Small intestine (tissue), 7 donors: ENCODE data around the gene RNF11. TPM values are rescaled to one million over a fixed set of nuclear protein-coding genes. Genes with fewer than 3 reads are reported as not detected.
A peak's percentile ranks its signal among the peaks of the same experiment; 100 is the strongest.

ENCODE experiments used
- DNase-seq, 2 donors: peaks; one replicate each; pipeline versions ENCODE4 v3.0.0 to v3.0.0-alpha.2; 2013
- FAIRE-seq: peaks from 2 replicates; lab custom pipeline; 2012; peaks lifted over from hg19 to GRCh38; lab: Jason Lieb, UNC
- H3K27ac ChIP-seq, 3 donors: one replicate each; pipeline ENCODE4 v1.5.1; 2013; ENCODE audit warnings: low read length in 2 of 3, mild to moderate bottlenecking in 2 of 3, control low read depth in 1 of 3, inconsistent platforms in 1 of 3, low read depth in 1 of 3, moderate library complexity in 1 of 3
- H3K27me3 ChIP-seq, 3 donors: one replicate each; pipeline ENCODE4 v1.6.1; 2013; ENCODE audit warnings: low read length in 3 of 3, inconsistent platforms in 1 of 3; ENCODE audit not compliant: control insufficient read depth in 3 of 3, insufficient read depth in 3 of 3
- H3K36me3 ChIP-seq, 3 donors: one replicate each; pipeline ENCODE4 v1.6.1; 2013; ENCODE audit warnings: low read length in 3 of 3, inconsistent platforms in 1 of 3, low read depth in 1 of 3, mild to moderate bottlenecking in 1 of 3, moderate library complexity in 1 of 3; ENCODE audit not compliant: control insufficient read depth in 3 of 3, insufficient read depth in 2 of 3
- H3K4me1 ChIP-seq, 3 donors: one replicate each; pipeline ENCODE4 v1.6.1; 2013; ENCODE audit warnings: low read length in 2 of 3, inconsistent platforms in 1 of 3, low read depth in 1 of 3, mild to moderate bottlenecking in 1 of 3, moderate library complexity in 1 of 3; ENCODE audit not compliant: control insufficient read depth in 3 of 3, insufficient read depth in 2 of 3
- H3K4me3 ChIP-seq, 3 donors: one replicate each; pipeline ENCODE4 v1.5.1; 2013; ENCODE audit warnings: low read length in 3 of 3, control low read depth in 1 of 3, inconsistent platforms in 1 of 3, low read depth in 1 of 3, mild to moderate bottlenecking in 1 of 3, moderate library complexity in 1 of 3
- H3K9me3 ChIP-seq, 2 donors: one replicate each; pipeline ENCODE4 v1.6.1; 2013; ENCODE audit warnings: low read depth in 1 of 2, low read length in 1 of 2; ENCODE audit not compliant: control insufficient read depth in 2 of 2, insufficient read depth in 1 of 2
- WGBS, 3 donors: extraction: QIAGEN DNeasy Blood & Tissue Kit; methylation state at CpG; one replicate each; pipeline ENCODE4 v1.1.7; 2013; 5-methylcytosine and 5-hydroxymethylcytosine counted together
- polyA plus RNA-seq, 4 donors: library from polyadenylated mRNA; stranded (reverse) in 3 of 4; unstranded in 1 of 4; fragments of 200-250 nt in 3 of 4; fragments of 120-200 nt in 1 of 4; gene quantifications; one replicate each; pipeline versions ENCODE4 v1.2.1 to v1.2.3, GENCODE V29; 2013
- donor health status: healthy with polysubstance abuse.
- donor health status: control.
- donor health status: control.
- donor health status: Bipolar disorder and iron deficiency.
- donor health status: healthy.

RNF11 gene
- polyA plus RNA-seq, 4 donors, result 41.9 to 88.6 (median 76.7) TPM

DNA sequence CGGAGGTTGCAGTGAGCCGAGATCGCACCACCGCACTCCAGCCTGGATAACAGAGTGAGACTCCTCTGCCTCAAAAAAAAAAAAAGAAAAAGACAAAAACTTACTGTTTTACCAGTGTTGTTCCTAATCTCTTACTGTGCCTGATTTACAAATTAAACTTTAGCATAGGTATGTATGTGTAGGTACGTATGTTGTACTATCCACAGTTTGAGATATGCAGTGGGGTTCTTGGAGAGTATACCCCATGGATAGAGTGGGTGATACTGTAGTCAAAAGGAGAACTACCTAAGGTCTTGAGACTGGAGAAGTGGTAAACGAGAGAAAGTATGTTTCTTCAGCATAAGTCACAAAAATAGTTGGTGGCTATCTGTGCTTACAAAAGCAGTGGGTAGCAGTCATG, 38.6 kb downstream of the RNF11 start:
- Histone ChIP-seq H3K27me3 (no peaks in the 10 kb centered on the region), H3K9me3 (no peaks in the 10 kb centered on the region), H3K36me3 (peaks cover 2 to 17% (median 10%) of the 10 kb centered on the region in 3 donors), H3K4me3 (no peak overlapping the region), H3K4me1 (no peaks in the 10 kb centered on the region), H3K27ac (no peak overlapping the region)
- DNase-seq, result no peak
- 96 to 97% (median 97%) methylated on average over 6 of the region's 6 CpGs for WGBS, 3 donors
- no peak for FAIRE-seq

DNA sequence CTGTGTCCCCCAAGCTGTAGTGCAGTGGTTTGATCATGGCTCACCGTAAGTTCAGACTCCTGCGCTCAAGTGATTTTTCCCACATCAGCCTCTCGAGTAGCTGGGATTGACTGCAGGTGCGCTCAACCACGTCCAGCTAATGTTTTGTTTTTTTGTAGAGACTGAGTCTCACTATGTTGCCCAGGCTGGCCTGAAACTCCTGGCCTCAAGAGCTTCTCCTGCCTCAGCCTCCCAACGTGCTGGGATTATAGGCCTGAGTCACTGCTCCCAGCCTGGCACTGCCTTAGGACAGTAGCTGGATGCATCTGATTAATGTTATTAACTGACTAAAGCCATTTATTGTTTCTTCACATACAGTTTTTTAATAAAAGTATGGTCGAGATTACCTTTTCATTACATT, 40.2 kb downstream of the RNF11 start:
- FAIRE-seq (no peak), DNase-seq (no peak)
- Histone ChIP-seq H3K36me3 (peaks cover 3 to 14% (median 4%) of the 10 kb centered on the region in 3 donors), H3K4me1 (no peaks in the 10 kb centered on the region), H3K27ac (no peak overlapping the region), H3K27me3 (no peaks in the 10 kb centered on the region), H3K4me3 (no peak overlapping the region), H3K9me3 (no peaks in the 10 kb centered on the region)
- WGBS, 3 donors, result 85 to 88% (median 87%) methylated on average over 7 of the region's 7 CpGs

DNA sequence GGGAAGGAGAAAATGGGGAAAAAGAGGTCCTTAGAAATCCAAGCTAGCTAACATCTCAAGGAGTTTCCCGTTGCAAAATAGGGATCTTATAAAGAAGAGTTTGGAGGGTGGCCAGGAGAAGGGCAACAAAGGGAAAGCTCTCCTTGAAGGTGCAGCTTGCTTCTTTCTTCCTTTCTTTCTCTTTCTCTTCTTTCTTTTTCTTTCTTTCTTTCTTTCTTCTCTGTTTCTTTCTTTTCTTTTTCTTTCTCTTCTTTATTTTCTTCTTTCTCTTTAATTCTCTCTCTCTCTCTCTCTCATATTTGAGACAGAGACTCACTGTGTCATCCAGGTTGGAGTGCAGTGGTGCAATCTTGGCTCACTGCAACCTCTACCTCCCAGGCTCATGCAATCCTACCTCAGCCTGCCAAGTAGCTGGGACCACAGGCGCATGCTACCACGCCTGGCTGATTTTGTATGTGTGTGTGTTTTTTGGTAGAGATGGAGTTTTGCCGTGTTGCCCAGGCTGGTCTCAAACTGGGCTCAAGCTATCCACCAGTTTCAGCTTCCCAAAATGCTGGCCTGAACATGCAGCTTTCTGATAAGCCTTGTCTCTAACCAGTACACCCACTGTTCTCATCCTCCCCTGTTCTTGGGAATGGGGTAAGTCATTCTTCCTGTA, 44.4 kb downstream of the RNF11 start:
- no peaks in the 10 kb centered on the region for H3K27me3 ChIP-seq
- WGBS, 3 donors, result 84 to 87% (median 85%) methylated on average over 4 of the region's 4 CpGs
- H3K27ac ChIP-seq, result no peak overlapping the region
- no peaks in the 10 kb centered on the region for H3K9me3 ChIP-seq
- no peak overlapping the region for H3K4me3 ChIP-seq
- H3K4me1 ChIP-seq, result no peaks in the 10 kb centered on the region
- DNase-seq (no peak), FAIRE-seq (no peak)
- peaks cover 0 to 13% (median 2%) of the 10 kb centered on the region in 3 donors for H3K36me3 ChIP-seq

DNA sequence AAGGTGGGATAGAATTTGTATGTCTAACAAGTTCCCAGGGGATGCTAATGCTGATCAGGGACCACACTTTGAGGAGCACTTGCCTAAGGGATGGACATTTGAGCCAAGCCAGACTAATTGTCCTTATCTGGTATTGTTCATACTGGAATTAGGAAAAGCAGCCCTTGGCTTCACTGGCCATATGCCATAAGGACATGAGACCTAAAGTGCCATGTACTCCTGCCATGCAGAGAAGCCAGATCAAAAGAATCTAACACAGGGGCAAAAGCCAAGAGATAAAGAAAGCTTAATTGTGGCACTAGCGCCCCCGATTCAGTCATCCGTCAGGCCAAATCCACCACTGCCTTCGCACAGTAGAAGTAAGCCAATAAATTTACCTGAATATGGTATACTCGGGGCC, 45.7 kb downstream of the RNF11 start:
- no peaks in the 10 kb centered on the region for H3K9me3 ChIP-seq
- H3K4me3 ChIP-seq, result no peak overlapping the region
- no peak overlapping the region for H3K27ac ChIP-seq
- WGBS, 3 donors, result 13 to 69% (median 56%) methylated on average over 5 of the region's 5 CpGs
- no peaks in the 10 kb centered on the region for H3K27me3 ChIP-seq
- no peaks in the 10 kb centered on the region for H3K4me1 ChIP-seq
- H3K36me3 ChIP-seq, result peaks cover 0 to 7% (median 2%) of the 10 kb centered on the region in 3 donors
- DNase-seq, result no peak
- FAIRE-seq, result no peak

DNA sequence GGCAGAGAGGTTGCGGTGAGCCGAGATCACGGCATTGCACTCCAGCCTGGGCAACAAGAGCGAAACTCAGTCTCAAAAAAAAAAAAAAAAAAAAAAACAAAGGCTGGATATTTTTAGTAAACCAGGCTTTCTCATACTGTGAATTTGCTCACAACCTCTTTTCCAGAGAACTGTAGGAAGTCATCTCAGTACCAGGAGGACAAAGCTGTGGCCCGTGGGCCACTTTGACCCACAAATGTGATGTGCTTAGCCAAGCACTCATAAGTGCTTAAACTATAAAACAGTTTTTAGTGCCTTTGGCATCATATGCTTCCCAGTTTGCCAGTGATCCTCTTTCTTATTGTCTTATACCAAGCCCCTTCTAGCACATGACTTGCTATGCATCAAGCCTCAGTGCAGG, 46.5 kb downstream of the RNF11 start:
- DNase-seq (no peak), FAIRE-seq (no peak)
- H3K4me3 ChIP-seq, result no peak overlapping the region
- no peaks in the 10 kb centered on the region for H3K9me3 ChIP-seq
- H3K27ac ChIP-seq, result no peak overlapping the region
- H3K4me1 ChIP-seq, result no peaks in the 10 kb centered on the region
- no peaks in the 10 kb centered on the region for H3K27me3 ChIP-seq
- peaks cover 0 to 7% (median 2%) of the 10 kb centered on the region in 3 donors for H3K36me3 ChIP-seq
- 88 to 93% (median 89%) methylated on average over 5 of the region's 5 CpGs for WGBS, 3 donors

DNA sequence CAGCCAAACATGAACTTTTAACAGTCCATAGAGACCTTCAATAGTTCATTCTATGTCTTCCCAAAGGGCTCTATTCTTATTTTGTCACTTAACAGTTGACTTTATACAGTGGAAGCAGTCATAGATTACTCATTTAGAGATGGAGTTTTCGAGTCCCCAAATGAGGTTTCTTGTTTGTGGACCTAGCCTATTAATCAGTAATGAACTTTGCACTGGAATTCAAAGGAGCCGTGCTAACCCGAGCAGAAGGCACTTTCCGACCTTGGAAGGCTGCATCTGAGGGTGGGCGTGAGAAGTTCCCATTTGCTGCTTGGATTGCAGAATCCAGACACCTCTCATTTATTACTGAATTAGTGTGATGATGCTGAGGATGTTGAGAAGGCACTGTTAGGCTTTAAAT, 47.9 kb downstream of the RNF11 start:
- Histone ChIP-seq H3K27ac (no peak overlapping the region), H3K4me3 (no peak overlapping the region), H3K9me3 (no peaks in the 10 kb centered on the region), H3K36me3 (peaks cover 0 to 16% (median 4%) of the 10 kb centered on the region in 3 donors), H3K4me1 (no peaks in the 10 kb centered on the region), H3K27me3 (no peaks in the 10 kb centered on the region)
- WGBS, 3 donors, result 14 to 67% (median 34%) methylated on average over 5 of the region's 5 CpGs
- FAIRE-seq, result no peak
- peak; percentile 45 to 66 for DNase-seq

DNA sequence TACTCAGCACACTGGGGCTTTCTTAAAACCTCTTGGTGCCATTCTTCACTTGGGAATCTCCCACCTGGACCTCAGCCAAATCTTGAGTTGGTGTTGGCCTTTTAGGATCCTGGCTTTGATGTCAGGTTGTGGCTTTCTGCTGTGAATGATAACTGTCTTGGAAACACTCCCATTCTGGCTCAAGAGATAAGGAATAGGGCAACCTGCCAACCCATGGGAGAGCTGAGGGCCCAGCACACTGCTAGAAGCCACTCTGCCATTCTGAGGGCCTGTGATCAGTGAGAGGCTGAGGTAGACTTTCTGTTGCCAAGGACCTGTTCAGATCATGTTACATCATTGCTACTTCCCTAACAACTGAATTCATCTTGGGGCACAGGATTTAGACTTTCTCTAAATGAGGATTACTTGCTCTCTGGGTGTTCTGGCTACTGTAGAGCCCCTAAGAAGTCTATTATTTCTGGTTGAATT, 48.4 kb downstream of the RNF11 start:
- peak; percentile 39 to 86 for DNase-seq
- no peak overlapping the region for H3K4me3 ChIP-seq
- no peaks in the 10 kb centered on the region for H3K4me1 ChIP-seq
- peaks cover 0 to 21% (median 4%) of the 10 kb centered on the region in 3 donors for H3K36me3 ChIP-seq
- FAIRE-seq, result no peak
- no peaks in the 10 kb centered on the region for H3K9me3 ChIP-seq
- H3K27ac ChIP-seq, result no peak overlapping the region
- no peaks in the 10 kb centered on the region for H3K27me3 ChIP-seq

DNA sequence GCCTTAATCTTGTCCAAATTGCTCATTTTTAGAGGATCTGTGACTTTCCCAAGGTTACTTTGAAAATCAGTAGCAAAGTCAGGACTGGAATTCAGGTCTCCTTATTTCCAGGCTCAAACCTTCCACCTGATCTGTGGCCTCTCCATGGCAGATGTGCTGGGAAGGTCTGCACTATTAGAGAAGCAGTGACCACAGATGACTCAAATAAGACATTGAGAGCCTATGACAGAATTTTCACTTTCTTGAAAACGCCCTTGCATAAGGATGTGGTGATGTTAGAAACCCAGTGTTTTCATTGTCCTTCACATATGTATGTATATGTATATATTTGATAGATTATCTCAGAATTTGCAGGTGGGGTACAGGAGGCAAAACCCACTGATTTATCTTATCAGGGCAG, 49.0 kb downstream of the RNF11 start:
- Histone ChIP-seq H3K9me3 (no peaks in the 10 kb centered on the region), H3K4me3 (no peak overlapping the region), H3K4me1 (no peaks in the 10 kb centered on the region), H3K27ac (no peak overlapping the region), H3K36me3 (peaks cover 0 to 21% (median 5%) of the 10 kb centered on the region in 3 donors), H3K27me3 (no peaks in the 10 kb centered on the region)
- FAIRE-seq (no peak), DNase-seq (no peak)
- WGBS, 3 donors, result 22 to 60% (median 50%) methylated on average over 1 of the region's 1 CpG

DNA sequence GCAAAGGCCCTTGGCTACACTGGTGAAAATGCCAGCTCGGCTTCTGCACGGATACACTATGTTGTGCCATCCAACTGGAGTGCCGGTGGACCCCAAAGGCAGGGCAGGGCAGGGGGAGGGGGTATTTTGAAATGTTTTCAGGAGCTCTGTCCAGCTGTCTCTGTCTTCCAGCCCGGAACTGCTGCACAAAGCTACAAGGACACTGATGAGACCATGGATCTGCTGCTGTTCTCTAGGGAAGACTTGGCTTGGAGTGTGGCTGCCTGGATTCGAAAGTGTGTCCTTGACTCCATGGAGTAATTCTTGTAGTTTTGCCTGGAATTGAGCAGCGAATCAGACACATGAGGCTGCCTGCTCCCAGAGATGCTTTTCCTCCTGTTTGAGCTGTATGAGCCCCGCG, 51.9 kb downstream of the RNF11 start:
- no peak overlapping the region for H3K27ac ChIP-seq
- no peaks in the 10 kb centered on the region for H3K4me1 ChIP-seq
- DNase-seq (no peak), FAIRE-seq (no peak)
- 92 to 97% (median 92%) methylated on average over 8 of the region's 8 CpGs for WGBS, 3 donors
- no peak overlapping the region for H3K4me3 ChIP-seq
- peaks cover 0 to 25% (median 5%) of the 10 kb centered on the region in 3 donors for H3K36me3 ChIP-seq
- H3K27me3 ChIP-seq, result no peaks in the 10 kb centered on the region
- H3K9me3 ChIP-seq, result no peaks in the 10 kb centered on the region
